Fibroblast of gingiva (primary cell): ENCODE results near the gene CMC1.

Experiments
- DNase-seq: peaks from one replicate; pipeline ENCODE4 v3.0.0-alpha.2; 2011; ENCODE audit warnings: low read depth

CMC1 gene

GRCh38 chr3:28300345-28300962 is 59.0 kb downstream of the CMC1 start:
- DNase-seq: no peak

GRCh38 chr3:28301688-28302087 is 60.3 kb downstream of the CMC1 start:
- DNase-seq: no peak

- peak; percentile 57 for DNase-seq
Measured at GRCh38 chr3:28308196-28308595, 66.8 kb downstream of the CMC1 start.

- DNase-seq: no peak
Measured at GRCh38 chr3:28315711-28316110, 74.3 kb downstream of the CMC1 start.

- DNase-seq: no peak
Measured at GRCh38 chr3:28316226-28316625, 74.8 kb downstream of the CMC1 start.

GRCh38 chr3:28317438-28318022 is 76.1 kb downstream of the CMC1 start:
- peak; percentile 28 for DNase-seq

- DNase-seq: no peak
Measured at GRCh38 chr3:28320981-28321380, 79.6 kb downstream of the CMC1 start.

- peak; percentile 14 for DNase-seq
Measured at GRCh38 chr3:28322464-28322863, 81.0 kb downstream of the CMC1 start.

GRCh38 chr3:28326458-28326926 is 85.1 kb downstream of the CMC1 start:
- DNase-seq: peak; percentile 21

GRCh38 chr3:28328188-28329151 is 87.1 kb downstream of the CMC1 start:
- DNase-seq: peak; percentile 6

GRCh38 chr3:28334552-28334951 is 93.1 kb downstream of the CMC1 start:
- DNase-seq: no peak

GRCh38 chr3:28335246-28335645 is 93.8 kb downstream of the CMC1 start:
- no peak for DNase-seq

- DNase-seq: no peak
Measured at GRCh38 chr3:28337230-28337629, 95.8 kb downstream of the CMC1 start.

- no peak for DNase-seq
Measured at GRCh38 chr3:28343144-28343543, 101.7 kb downstream of the CMC1 start.

GRCh38 chr3:28345690-28346089 is 104.3 kb downstream of the CMC1 start:
- DNase-seq: no peak

- peak; percentile 93 for DNase-seq
Measured at GRCh38 chr3:28347374-28348264, 106.2 kb downstream of the CMC1 start.

GRCh38 chr3:28348265-28348628 is 106.8 kb downstream of the CMC1 start:
- peak; percentile 97 for DNase-seq

- DNase-seq: peak; percentile 97
Measured at GRCh38 chr3:28348629-28349468, 107.4 kb downstream of the CMC1 start, which contains the start of the genes AZI2 and ZCWPW2. Gene AZI2, minus strand, starts transcription at chr3:28348824. Its CDS starts 8,207 bp downstream, at chr3:28340617. Gene ZCWPW2, plus strand, starts transcription at chr3:28348721. Its CDS starts 64,348 bp downstream, at chr3:28413069.

GRCh38 chr3:28349469-28350000 is 108.1 kb downstream of the CMC1 start:
- no peak for DNase-seq
